Osteocyte (in vitro differentiated cells): ENCODE data around the gene ZSWIM5. TPM values are rescaled to one million over a fixed set of nuclear protein-coding genes. Genes with fewer than 3 reads are reported as not detected.

Source experiments
- DNase-seq: peaks from one replicate; pipeline ENCODE4 v3.0.0; 2021; ENCODE audit warnings: mixed read lengths; ENCODE audit not compliant: unreplicated experiment; ENCODE audit errors: extremely low spot score
- H3K27ac Mint-ChIP-seq: one replicate; pipeline ENCODE4 v1.8.0; 2021; ENCODE audit warnings: mild to moderate bottlenecking, mixed read lengths; ENCODE audit not compliant: unreplicated experiment
- H3K27me3 Mint-ChIP-seq: one replicate; pipeline ENCODE4 v1.8.0; 2021; ENCODE audit warnings: mixed read lengths; ENCODE audit not compliant: unreplicated experiment
- H3K36me3 Mint-ChIP-seq: one replicate; pipeline ENCODE4 v1.8.0; 2021; ENCODE audit warnings: mixed read lengths; ENCODE audit not compliant: unreplicated experiment
- H3K4me1 Mint-ChIP-seq: one replicate; pipeline ENCODE4 v1.8.0; 2021; ENCODE audit warnings: mixed read lengths; ENCODE audit not compliant: unreplicated experiment
- H3K4me3 Mint-ChIP-seq: one replicate; pipeline ENCODE4 v1.8.0; 2021; ENCODE audit warnings: mild to moderate bottlenecking, moderate library complexity, mixed read lengths; ENCODE audit not compliant: unreplicated experiment
- H3K9me3 Mint-ChIP-seq: one replicate; pipeline ENCODE4 v1.8.0; 2021; ENCODE audit warnings: mixed read lengths; ENCODE audit not compliant: unreplicated experiment
- CTCF ChIP-seq: fragments of 200-600 bp; sonication (generic); IDR thresholded peaks from 2 replicates; pipeline ENCODE4 v1.5.0; 2021; ENCODE audit warnings: antibody characterized with exemption, mild to moderate bottlenecking, moderate library complexity
- total RNA-seq: library from RNA; stranded (reverse); gene quantifications from 2 replicates; pipeline ENCODE4 v1.2.1, GENCODE V29; 2021

Gene ZSWIM5
- total RNA-seq, 1 donor from 2014 or later, result 0.73 TPM

- H3K27me3 Mint-ChIP-seq, result peaks cover 39% of the 10 kb centered on the region
- no peaks in the 10 kb centered on the region for H3K36me3 Mint-ChIP-seq
- H3K4me3 Mint-ChIP-seq, result no peak overlapping the region
- no peaks in the 10 kb centered on the region for H3K9me3 Mint-ChIP-seq
- no peaks in the 10 kb centered on the region for H3K4me1 Mint-ChIP-seq
- no peak for TF ChIP-seq CTCF
- no peak for DNase-seq
- H3K27ac Mint-ChIP-seq, result no peak overlapping the region
These were observed 180.0 kb downstream of the ZSWIM5 start for GRCh38 chr1:45026446-45026845.

GRCh38 chr1:45023663-45024062 is 182.7 kb downstream of the ZSWIM5 start:
- no peaks in the 10 kb centered on the region for H3K4me1 Mint-ChIP-seq
- peaks cover 23% of the 10 kb centered on the region for H3K27me3 Mint-ChIP-seq
- no peak for DNase-seq
- no peak overlapping the region for H3K4me3 Mint-ChIP-seq
- H3K9me3 Mint-ChIP-seq, result no peaks in the 10 kb centered on the region
- H3K36me3 Mint-ChIP-seq, result no peaks in the 10 kb centered on the region
- no peak overlapping the region for H3K27ac Mint-ChIP-seq
- no peak for TF ChIP-seq CTCF

- DNase-seq, result peak; percentile 84
- TF ChIP-seq CTCF, result peak; percentile 77
- H3K4me1 Mint-ChIP-seq, result peaks cover 11% of the 10 kb centered on the region
- no peak overlapping the region for H3K27ac Mint-ChIP-seq
- no peak overlapping the region for H3K4me3 Mint-ChIP-seq
- peaks cover 4% of the 10 kb centered on the region for H3K27me3 Mint-ChIP-seq
- H3K9me3 Mint-ChIP-seq, result no peaks in the 10 kb centered on the region
- H3K36me3 Mint-ChIP-seq, result peaks cover 9% of the 10 kb centered on the region
These were observed 187.7 kb downstream of the ZSWIM5 start for GRCh38 chr1:45018599-45019230.

DNA sequence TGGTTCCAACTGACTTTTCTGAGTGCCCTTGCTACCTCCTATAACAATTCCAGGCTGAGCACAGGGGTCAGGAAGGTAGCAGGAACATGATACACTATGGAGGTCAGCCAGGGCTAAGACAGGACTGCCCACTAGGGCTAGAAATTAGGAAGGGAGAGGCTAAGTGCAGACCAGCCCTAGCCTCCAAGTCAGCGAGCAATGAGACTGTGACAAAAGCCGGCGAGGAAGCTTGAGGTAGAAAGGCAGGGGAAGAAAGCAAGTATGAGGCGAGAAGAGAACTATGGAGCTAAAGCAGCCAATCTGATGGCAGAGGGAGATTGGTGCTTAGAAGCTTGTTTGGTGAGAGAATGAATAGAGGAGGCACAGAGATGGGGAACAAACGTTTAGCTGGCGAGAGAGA is 189.6 kb downstream of the ZSWIM5 start:
- TF ChIP-seq CTCF, result no peak

GRCh38 chr1:45016090-45016697 is 190.2 kb downstream of the ZSWIM5 start:
- no peaks in the 10 kb centered on the region for H3K27me3 Mint-ChIP-seq
- no peak overlapping the region for H3K27ac Mint-ChIP-seq
- no peaks in the 10 kb centered on the region for H3K9me3 Mint-ChIP-seq
- peaks cover 9% of the 10 kb centered on the region for H3K36me3 Mint-ChIP-seq
- TF ChIP-seq CTCF, result no peak
- H3K4me1 Mint-ChIP-seq, result peaks cover 29% of the 10 kb centered on the region
- DNase-seq, result peak; percentile 27
- H3K4me3 Mint-ChIP-seq, result no peak overlapping the region

More for the DNA sequence above, 189.6 kb downstream of the ZSWIM5 start:
- Mint-ChIP-seq H3K4me1 (peaks cover 24% of the 10 kb centered on the region), H3K4me3 (no peak overlapping the region), H3K9me3 (no peaks in the 10 kb centered on the region), H3K27me3 (no peaks in the 10 kb centered on the region), H3K36me3 (peaks cover 9% of the 10 kb centered on the region), H3K27ac (no peak overlapping the region)
- DNase-seq, result peak; percentile 23
